IMR-90 (cell line): ENCODE results near the gene SPATA32. TPM values are rescaled to one million over a fixed set of nuclear protein-coding genes. Genes with fewer than 3 reads are reported as not detected.

Source experiments
- BHLHE40 ChIP-seq: fragments of 150-350 bp; IDR thresholded peaks from 2 replicates; pipeline ENCODE4 v1.6.1; 2016; ENCODE audit warnings: mild to moderate bottlenecking, low read depth, low read length
- CHD1 ChIP-seq: IDR thresholded peaks from 2 replicates; pipeline ENCODE4 v1.6.1; 2012; ENCODE audit warnings: low read depth, low read length, improper control_type of control experiment
- MAFK ChIP-seq: IDR thresholded peaks from 2 replicates; pipeline ENCODE4 v1.6.1; 2012; ENCODE audit warnings: low read depth, low read length, improper control_type of control experiment
- MXI1 ChIP-seq: IDR thresholded peaks from 2 replicates; pipeline ENCODE4 v1.6.1; 2012; ENCODE audit warnings: low read depth, mild to moderate bottlenecking, low read length, moderate library complexity, borderline replicate concordance
- NFE2L2 ChIP-seq: fragments of 150-350 bp; IDR thresholded peaks from 2 replicates; pipeline ENCODE4 v1.6.1; 2016; ENCODE audit warnings: low read depth, mild to moderate bottlenecking, low read length
- POLR2A ChIP-seq: IDR thresholded peaks from 2 replicates; pipeline ENCODE4 v1.6.1; 2012; ENCODE audit warnings: mild to moderate bottlenecking, low read depth, low read length
- RAD21 ChIP-seq: IDR thresholded peaks from 2 replicates; pipeline ENCODE4 v1.6.1; 2012; ENCODE audit warnings: low read length, improper control_type of control experiment
- RFX5 ChIP-seq: IDR thresholded peaks from 2 replicates; pipeline ENCODE4 v1.8.0; 2012; ENCODE audit warnings: low read depth, mild to moderate bottlenecking, low read length, moderate library complexity
- polyA plus RNA-seq, 3 experiments: library from polyadenylated mRNA; depleted of rRNA; stranded (reverse); fragments of >200 nt; gene quantifications; 2 replicates each; pipeline ENCODE4 v1.2.3, GENCODE V29; 2012; ENCODE audit warnings: low replicate concordance in 1 of 3
- total RNA-seq: library from RNA; depleted of rRNA; stranded (reverse); fragments of >200 nt; gene quantifications from 2 replicates; pipeline ENCODE4 v1.2.3, GENCODE V29; 2012

Gene SPATA32
- total and polyA plus RNA-seq, 2 of the 4 experiments (the other 2 are of a cell fraction): 0.18 TPM; not detected in 1

- TF ChIP-seq MXI1 (peak; percentile 4; the same call in 1 of the 2 replicates), MAFK (no peak), BHLHE40 (peak; percentile 92), CHD1 (no peak), POLR2A (peak; percentile 29; the same call in 1 of the 2 replicates), RAD21 (no peak), RFX5 (no peak), NFE2L2 (no peak)
These were observed 14.3 kb downstream of the SPATA32 start (continued) for GRCh38 chr17:45247429-45248131.
